Subcutaneous abdominal adipose tissue (tissue), 5 donors: ENCODE results near the gene NXN.
"Not testable (repeated sequence)": the region's sequence is repeated elsewhere in the genome, so short reads cannot be mapped to it uniquely, and the experiment has no call there.

Experiments
- H3K27ac ChIP-seq: one replicate; pipeline ENCODE4 v1.7.0; 2013; ENCODE audit warnings: low read depth, mild to moderate bottlenecking, inconsistent platforms, low read length, moderate library complexity
- H3K27me3 ChIP-seq, 5 donors: one replicate each; pipeline ENCODE4 v1.7.0; 2013; ENCODE audit warnings: low read length in 5 of 5, inconsistent platforms in 1 of 5; ENCODE audit not compliant: control insufficient read depth in 5 of 5, insufficient read depth in 4 of 5
- H3K36me3 ChIP-seq, 5 donors: one replicate each; pipeline ENCODE4 v1.7.0; 2013; ENCODE audit warnings: low read length in 5 of 5; ENCODE audit not compliant: control insufficient read depth in 5 of 5, insufficient read depth in 5 of 5
- H3K4me1 ChIP-seq, 5 donors: one replicate each; pipeline ENCODE4 v1.7.0; 2013; ENCODE audit warnings: low read length in 5 of 5, mild to moderate bottlenecking in 3 of 5, moderate library complexity in 1 of 5; ENCODE audit not compliant: control insufficient read depth in 5 of 5, insufficient read depth in 5 of 5
- H3K4me3 ChIP-seq, 5 donors: one replicate each; pipeline ENCODE4 v1.7.0; 2013; ENCODE audit warnings: low read length in 5 of 5, low read depth in 1 of 5
- H3K9ac ChIP-seq, 5 donors: one replicate each; pipeline ENCODE4 v1.7.0; 2013; ENCODE audit warnings: low read length in 5 of 5, mild to moderate bottlenecking in 4 of 5, moderate library complexity in 3 of 5
- H3K9me3 ChIP-seq, 5 donors: one replicate each; pipeline ENCODE4 v1.7.0; 2013; ENCODE audit warnings: low read length in 5 of 5; ENCODE audit not compliant: control insufficient read depth in 5 of 5
- donor health status: healthy.
- donor health status: healthy.
- donor health status: healthy.
- donor health status: healthy.
- donor health status: healthy.

NXN gene

GRCh38 chr17:850086-850850 is 129.3 kb downstream of the NXN start:
- Histone ChIP-seq H3K4me3 (no peak overlapping the region), H3K27ac (no peak overlapping the region), H3K9ac (no peak overlapping the region), H3K9me3 (no peaks in the 10 kb centered on the region), H3K27me3 (peaks cover 0 to 20% (median 11%) of the 10 kb centered on the region in 5 donors), H3K4me1 (peaks cover 0 to 26% (median 0%) of the 10 kb centered on the region in 5 donors), H3K36me3 (no peaks in the 10 kb centered on the region)

DNA sequence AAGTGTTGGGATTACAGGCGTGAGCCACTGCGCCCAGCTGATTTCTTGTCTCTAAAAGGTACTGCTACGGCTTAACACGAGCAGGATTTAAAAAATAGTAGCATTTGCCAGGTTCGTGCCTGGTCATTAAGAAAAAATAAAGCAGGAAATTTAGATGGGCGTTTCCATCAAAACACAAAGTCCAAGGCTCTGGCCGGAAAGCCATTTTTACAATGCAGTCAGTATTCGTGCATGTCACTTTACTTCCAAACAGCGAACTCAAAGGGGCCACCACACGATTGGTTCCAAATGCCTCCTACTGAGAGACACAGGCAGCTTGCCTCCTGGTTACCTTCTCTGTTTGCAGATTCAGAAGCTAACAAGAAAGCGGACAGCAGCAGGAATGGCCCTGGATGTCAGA is 131.2 kb downstream of the NXN start:
- peaks cover 0 to 26% (median 0%) of the 10 kb centered on the region in 5 donors for H3K4me1 ChIP-seq
- H3K4me3 ChIP-seq, result peak overlapping the region in 2 of 5 donors; percentile 17 to 24
- no peak overlapping the region for H3K9ac ChIP-seq
- no peaks in the 10 kb centered on the region for H3K36me3 ChIP-seq
- H3K9me3 ChIP-seq, result no peaks in the 10 kb centered on the region
- peak overlapping the region; percentile 39 for H3K27ac ChIP-seq
- H3K27me3 ChIP-seq, result peaks cover 4 to 26% (median 12%) of the 10 kb centered on the region in 5 donors

GRCh38 chr17:846901-847843 is 132.4 kb downstream of the NXN start:
- Histone ChIP-seq H3K4me1 (peaks cover 0 to 28% (median 0%) of the 10 kb centered on the region in 5 donors), H3K27ac (peak overlapping the region; percentile 39), H3K9ac (no peak overlapping the region), H3K9me3 (no peaks in the 10 kb centered on the region), H3K4me3 (peak overlapping the region in 3 of 5 donors; percentile 1 to 37 (median 11)), H3K27me3 (peaks cover 4 to 28% (median 13%) of the 10 kb centered on the region in 5 donors), H3K36me3 (no peaks in the 10 kb centered on the region)

DNA sequence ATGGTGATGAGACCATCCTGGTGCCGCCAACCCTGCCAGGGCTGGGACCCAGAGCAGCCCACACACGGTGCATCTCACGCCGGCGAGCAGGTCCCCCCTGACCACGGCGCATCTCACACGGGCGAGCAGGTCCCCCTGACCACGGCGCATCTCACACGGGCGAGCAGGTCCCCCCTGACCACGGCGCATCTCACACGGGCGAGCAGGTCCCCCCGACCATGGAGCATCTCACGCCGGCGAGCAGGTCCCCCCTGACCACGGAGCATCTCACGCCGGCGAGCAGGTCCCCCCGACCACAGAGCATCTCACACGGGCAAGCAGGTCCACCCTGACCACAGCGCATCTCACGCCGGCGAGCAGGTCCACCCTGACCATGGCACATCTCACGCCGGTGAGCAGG is 138.3 kb downstream of the NXN start:
- no peak overlapping the region for H3K27ac ChIP-seq
- peaks cover 4 to 13% (median 9%) of the 10 kb centered on the region in 5 donors for H3K27me3 ChIP-seq
- peaks cover 0 to 3% (median 0%) of the 10 kb centered on the region in 5 donors for H3K4me1 ChIP-seq
- H3K36me3 ChIP-seq, result no peaks in the 10 kb centered on the region
- H3K9ac ChIP-seq, result no peak overlapping the region
- no peak overlapping the region for H3K4me3 ChIP-seq
- H3K9me3 ChIP-seq, result no peaks in the 10 kb centered on the region

- no peak overlapping the region for H3K9ac ChIP-seq
- H3K27ac ChIP-seq, result no peak overlapping the region
- H3K4me1 ChIP-seq, result peaks cover 0 to 3% (median 0%) of the 10 kb centered on the region in 5 donors
- no peak overlapping the region for H3K4me3 ChIP-seq
- H3K27me3 ChIP-seq, result peaks cover 0 to 9% (median 6%) of the 10 kb centered on the region in 5 donors
- H3K9me3 ChIP-seq, result no peaks in the 10 kb centered on the region
- no peaks in the 10 kb centered on the region for H3K36me3 ChIP-seq
Observed at GRCh38 chr17:838486-838885, 141.1 kb downstream of the NXN start.

- Histone ChIP-seq H3K4me3 (no peak overlapping the region), H3K9ac (no peak overlapping the region), H3K27ac (no peak overlapping the region), H3K4me1 (no peaks in the 10 kb centered on the region), H3K27me3 (peaks cover 0 to 7% (median 0%) of the 10 kb centered on the region in 5 donors), H3K36me3 (no peaks in the 10 kb centered on the region), H3K9me3 (peaks cover 0 to 6% (median 0%) of the 10 kb centered on the region in 5 donors)
Observed at GRCh38 chr17:836151-836550, 143.4 kb downstream of the NXN start.

DNA sequence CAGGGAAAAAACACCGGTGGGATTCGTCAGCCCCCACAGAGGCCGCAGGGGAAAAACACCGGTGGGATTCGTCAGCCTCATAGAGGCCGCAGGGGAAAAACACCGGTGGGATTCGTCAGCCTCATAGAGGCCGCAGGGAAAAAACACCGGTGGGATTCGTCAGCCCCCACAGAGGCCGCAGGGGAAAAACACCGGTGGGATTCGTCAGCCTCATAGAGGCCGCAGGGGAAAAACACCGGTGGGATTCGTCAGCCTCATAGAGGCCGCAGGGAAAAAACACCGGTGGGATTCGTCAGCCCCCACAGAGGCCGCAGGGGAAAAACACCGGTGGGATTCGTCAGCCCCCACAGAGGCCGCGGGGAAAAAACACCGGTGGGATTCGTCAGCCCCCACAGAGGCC is 143.9 kb downstream of the NXN start:
- not testable (repeated sequence) for H3K9ac ChIP-seq, H3K4me3 ChIP-seq, H3K4me1 ChIP-seq, H3K36me3 ChIP-seq, H3K27me3 ChIP-seq, H3K9me3 ChIP-seq, H3K27ac ChIP-seq

DNA sequence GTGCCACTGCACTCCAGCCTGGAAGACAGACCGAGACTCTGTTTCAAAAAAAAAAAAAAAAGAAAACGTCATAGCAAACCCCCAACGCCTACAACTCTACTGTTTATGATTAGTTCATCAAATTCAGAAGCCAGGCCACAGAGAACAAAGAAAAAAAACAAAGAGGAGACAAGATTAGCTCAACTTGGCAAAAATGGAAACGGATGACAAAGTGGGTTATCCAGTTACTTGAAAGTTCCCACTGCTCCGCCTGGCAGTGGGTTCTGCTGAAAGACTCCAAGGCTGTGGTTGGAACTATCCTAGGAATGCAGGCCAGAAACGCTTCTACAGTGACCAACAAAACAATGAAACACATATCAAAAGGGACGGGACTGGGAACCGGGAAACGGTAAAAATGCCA is 144.3 kb downstream of the NXN start:
- H3K9ac ChIP-seq, result no peak overlapping the region
- peaks cover 0 to 3% (median 0%) of the 10 kb centered on the region in 5 donors for H3K4me1 ChIP-seq
- peaks cover 0 to 6% (median 0%) of the 10 kb centered on the region in 5 donors for H3K9me3 ChIP-seq
- no peak overlapping the region for H3K4me3 ChIP-seq
- no peaks in the 10 kb centered on the region for H3K36me3 ChIP-seq
- peaks cover 0 to 7% (median 0%) of the 10 kb centered on the region in 5 donors for H3K27me3 ChIP-seq
- no peak overlapping the region for H3K27ac ChIP-seq

DNA sequence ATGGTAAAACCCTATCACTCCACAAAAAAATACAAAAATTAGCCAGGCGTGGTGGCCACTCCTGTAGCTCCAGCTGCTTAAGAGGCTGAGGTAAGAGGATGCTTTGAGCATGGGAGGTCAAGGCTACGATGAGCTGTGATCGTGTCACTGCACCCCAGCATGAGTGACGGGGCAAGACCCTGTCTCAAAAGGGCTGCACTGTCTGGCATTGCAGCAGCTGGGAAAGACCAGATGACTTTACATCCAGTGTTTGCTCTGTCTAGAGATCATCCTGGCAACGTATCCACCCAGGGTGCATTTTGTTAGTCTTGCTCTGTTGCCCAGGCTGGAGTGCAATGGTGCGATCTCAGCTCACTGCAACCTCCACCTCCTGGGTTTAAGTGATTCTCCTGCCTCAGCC is 145.4 kb downstream of the NXN start:
- Histone ChIP-seq H3K27ac (no peak overlapping the region), H3K4me1 (peaks cover 0 to 5% (median 0%) of the 10 kb centered on the region in 5 donors), H3K27me3 (peaks cover 0 to 7% (median 0%) of the 10 kb centered on the region in 5 donors), H3K9ac (no peak overlapping the region), H3K4me3 (no peak overlapping the region), H3K9me3 (peaks cover 0 to 6% (median 0%) of the 10 kb centered on the region in 5 donors), H3K36me3 (no peaks in the 10 kb centered on the region)

DNA sequence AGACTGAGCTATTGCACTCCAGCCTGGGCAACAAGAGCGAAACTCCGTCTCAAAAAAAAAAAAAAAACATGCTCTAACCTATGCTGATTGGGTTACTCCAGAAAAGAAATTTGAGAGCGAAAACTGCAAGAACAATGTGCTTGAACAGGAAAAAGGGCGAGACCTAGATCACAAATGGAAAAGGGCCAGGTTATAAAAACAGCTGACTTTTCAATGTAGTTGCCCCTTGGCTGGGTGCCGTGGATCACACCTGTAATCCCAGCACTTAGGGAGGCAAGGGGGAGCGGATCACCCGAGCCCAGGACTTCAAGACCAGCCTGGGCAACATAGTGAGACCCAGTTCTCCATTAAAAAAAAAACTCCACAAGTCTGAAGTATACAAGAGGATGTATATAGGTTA is 148.6 kb downstream of the NXN start:
- Histone ChIP-seq H3K4me1 (peaks cover 0 to 5% (median 0%) of the 10 kb centered on the region in 5 donors), H3K36me3 (no peaks in the 10 kb centered on the region), H3K4me3 (no peak overlapping the region), H3K9ac (no peak overlapping the region), H3K9me3 (peaks cover 0 to 6% (median 0%) of the 10 kb centered on the region in 5 donors), H3K27ac (no peak overlapping the region), H3K27me3 (no peaks in the 10 kb centered on the region)
